ENCODE data around the gene H3-3A. TPM values are rescaled to one million over a fixed set of nuclear protein-coding genes. Genes with fewer than 3 reads are reported as not detected.

The H3-3A gene
- 100 to 1,000 TPM; 362 to 685 (median 490) TPM for total RNA-seq
- 1,000 to 10,000 TPM in 1 of 3 donors, 100 to 1,000 TPM in 2; 837 to 1,089 (median 864) TPM for polyA plus RNA-seq
- long read RNA-seq, donor 1, transcript H3F3A-203 (4 exons, 1,088 nt), result major isoform, 503 of 774 reads
- long read RNA-seq, donor 1, transcript H3F3A-201 (3 exons, 1,308 nt), result minor isoform, 60 of 774 reads
- long read RNA-seq, donor 1, transcript H3F3A-202 (3 exons, 1,863 nt), result minor isoform, 9 of 774 reads
- long read RNA-seq, donor 1, partial matches to known transcripts, result 176 of 774 reads
- long read RNA-seq, donor 1, other reads (novel, unspliced or antisense), result 26 of 774 reads
- long read RNA-seq, donor 2, transcript H3F3A-203 (4 exons, 1,088 nt), result major isoform, 469 of 734 reads
- long read RNA-seq, donor 2, transcript H3F3A-201 (3 exons, 1,308 nt), result minor isoform, 24 of 734 reads
- long read RNA-seq, donor 2, transcript H3F3A-202 (3 exons, 1,863 nt), result minor isoform, 8 of 734 reads
- long read RNA-seq, donor 2, partial matches to known transcripts, result 213 of 734 reads
- long read RNA-seq, donor 2, other reads (novel, unspliced or antisense), result 20 of 734 reads

- H3K4me3 ChIP-seq, result peak within 1 kb of the TSS; percentile 69 to 91 (median 77)
- TF ChIP-seq POLR2A (IDR thresholded peaks at IDR 0.05) (peak; percentile 83 to 98 (median 91)), CTCF (IDR thresholded peaks at IDR 0.05 in 8 of 11, conservative IDR thresholded peaks at IDR 0.05 in 3 of 11) (peak in 2 of 11 experiments; percentile 25 to 35), POLR2AphosphoS5 (IDR thresholded peaks at IDR 0.05) (peak; percentile 99 to 100 (median 100))
- H3K27ac ChIP-seq, result peak within 1 kb of the TSS; percentile 99 to 100 (median 100)
- no peaks in the 10 kb centered on the region for H3K9me3 ChIP-seq
- intact Hi-C loops (cut with DNase I; ENCODE audit: low total_unique reads), result no loop called here
- H3K36me3 ChIP-seq, result peaks cover 3 to 49% (median 27%) of the 10 kb centered on the region in 6 donors
- peaks cover 38 to 62% (median 50%) of the 10 kb centered on the region in 6 donors for H3K4me1 ChIP-seq
- no peaks in the 10 kb centered on the region for H3K27me3 ChIP-seq (replicated peaks in 1 of 7)
- WGBS, 5 donors, result 0 to 2% (median 1%) methylated on average over 44 to 78 of the region's 78 CpGs
- DNase-seq, result peak; percentile 99
These were observed at the start of gene H3-3A for GRCh38 chr1:226062558-226063223. Gene H3-3A (plus strand): TSS chr1:226062716. CDS start chr1:226064352, 1,636 bp downstream.

- 14 to 43% (median 30%) methylated on average over 6 of the region's 6 CpGs for WGBS, 5 donors
- no peaks in the 10 kb centered on the region for H3K27me3 ChIP-seq (replicated peaks in 1 of 7)
- peak overlapping the region in 1 of 8 donors; percentile 1 for H3K27ac ChIP-seq
- intact Hi-C loops (cut with DNase I; ENCODE audit: low total_unique reads), result no loop called here
- TF ChIP-seq CTCF (IDR thresholded peaks at IDR 0.05 in 8 of 11, conservative IDR thresholded peaks at IDR 0.05 in 3 of 11), result no peak
- peak in 2 of 3 donors; percentile 56 to 61 for TF ChIP-seq POLR2AphosphoS5 (IDR thresholded peaks at IDR 0.05)
- H3K4me3 ChIP-seq, result no peak overlapping the region
- peaks cover 0 to 15% (median 10%) of the 10 kb centered on the region in 6 donors for H3K4me1 ChIP-seq
- no peak for DNase-seq
- H3K9me3 ChIP-seq, result no peaks in the 10 kb centered on the region
- no peaks in the 10 kb centered on the region for H3K36me3 ChIP-seq
These were observed 45.4 kb upstream of the H3-3A start for GRCh38 chr1:226017070-226017469.

GRCh38 chr1:226019572-226019971 is 42.9 kb upstream of the H3-3A start:
- Histone ChIP-seq H3K4me3 (no peak overlapping the region), H3K4me1 (peaks cover 0 to 10% (median 7%) of the 10 kb centered on the region in 6 donors), H3K9me3 (no peaks in the 10 kb centered on the region), H3K36me3 (no peaks in the 10 kb centered on the region), H3K27me3 (replicated peaks in 1 of 7) (no peaks in the 10 kb centered on the region), H3K27ac (no peak overlapping the region)
- TF ChIP-seq POLR2A (IDR thresholded peaks at IDR 0.05) (no peak), CTCF (IDR thresholded peaks at IDR 0.05 in 8 of 11, conservative IDR thresholded peaks at IDR 0.05 in 3 of 11) (no peak), POLR2AphosphoS5 (IDR thresholded peaks at IDR 0.05) (no peak)
- no peak for DNase-seq
- intact Hi-C loops (cut with DNase I; ENCODE audit: low total_unique reads), result no loop called here
- 97 to 100% (median 100%) methylated on average over 1 of the region's 1 CpG for WGBS, 5 donors

Measured in spleen (tissue), 13 donors.